ENCODE results near the gene NKX2-8. TPM values are rescaled to one million over a fixed set of nuclear protein-coding genes. Genes with fewer than 3 reads are reported as not detected.

The NKX2-8 gene
- not detected in 2 replicates for total RNA-seq

GRCh38 chr14:36582011-36582873, at the start of gene NKX2-8:
NKX2-8 (minus strand) TSS chr14:36582614; CDS start chr14:36582389, 225 bp downstream.

Other genes with a start within 250 kb of the NKX2-8 start
- not detected in 2 replicates for gene NKX2-1, start 62.4 kb downstream of the NKX2-8 start, total RNA-seq
- gene PAX9, start 79.2 kb upstream of the NKX2-8 start, total RNA-seq = 0.09 TPM in 1 of 2 replicates, not detected in the other